ENCODE measurements around the gene TYMS.

TYMS gene

GRCh38 chr18:621291-622043, 36.0 kb upstream of the TYMS start:
- H3K27ac ChIP-seq (ENCODE audit: low read depth, low read length): no peak overlapping the region
- no peaks in the 10 kb centered on the region for H3K27me3 ChIP-seq (ENCODE audit: control insufficient read depth, insufficient read depth, low read length)
- no peaks in the 10 kb centered on the region for H3K36me3 ChIP-seq (ENCODE audit: control insufficient read depth, insufficient read depth, low read length)
- peaks cover 6% of the 10 kb centered on the region for H3K4me1 ChIP-seq (ENCODE audit: control insufficient read depth, insufficient read depth, low read length)
- no peak overlapping the region for H3K4me3 ChIP-seq (ENCODE audit: low read depth, low read length)
- no peaks in the 10 kb centered on the region for H3K9me3 ChIP-seq (ENCODE audit: control insufficient read depth, insufficient read depth, low read depth, low read length)
- no peak overlapping the region for H3K9ac ChIP-seq (ENCODE audit: low read length)

- H3K9me3 ChIP-seq (ENCODE audit: control insufficient read depth, insufficient read depth, low read depth, low read length): no peaks in the 10 kb centered on the region
- no peak overlapping the region for H3K9ac ChIP-seq (ENCODE audit: low read length)
- H3K4me1 ChIP-seq (ENCODE audit: control insufficient read depth, insufficient read depth, low read length): peaks cover 6% of the 10 kb centered on the region
- H3K4me3 ChIP-seq (ENCODE audit: low read depth, low read length): no peak overlapping the region
- no peak overlapping the region for H3K27ac ChIP-seq (ENCODE audit: low read depth, low read length)
- H3K27me3 ChIP-seq (ENCODE audit: control insufficient read depth, insufficient read depth, low read length): no peaks in the 10 kb centered on the region
- H3K36me3 ChIP-seq (ENCODE audit: control insufficient read depth, insufficient read depth, low read length): no peaks in the 10 kb centered on the region
Measured at GRCh38 chr18:622289-622688, 35.2 kb upstream of the TYMS start.

- Histone ChIP-seq H3K4me1 (ENCODE audit: control insufficient read depth, insufficient read depth, low read length) (peaks cover 6% of the 10 kb centered on the region), H3K9me3 (ENCODE audit: control insufficient read depth, insufficient read depth, low read depth, low read length) (no peaks in the 10 kb centered on the region), H3K27me3 (ENCODE audit: control insufficient read depth, insufficient read depth, low read length) (no peaks in the 10 kb centered on the region), H3K9ac (ENCODE audit: low read length) (no peak overlapping the region), H3K36me3 (ENCODE audit: control insufficient read depth, insufficient read depth, low read length) (no peaks in the 10 kb centered on the region), H3K27ac (ENCODE audit: low read depth, low read length) (no peak overlapping the region), H3K4me3 (ENCODE audit: low read depth, low read length) (no peak overlapping the region)
Measured at GRCh38 chr18:623761-624620, 33.5 kb upstream of the TYMS start.

- H3K27ac ChIP-seq (ENCODE audit: low read depth, low read length): no peak overlapping the region
- H3K4me1 ChIP-seq (ENCODE audit: control insufficient read depth, insufficient read depth, low read length): peaks cover 6% of the 10 kb centered on the region
- H3K9me3 ChIP-seq (ENCODE audit: control insufficient read depth, insufficient read depth, low read depth, low read length): no peaks in the 10 kb centered on the region
- H3K27me3 ChIP-seq (ENCODE audit: control insufficient read depth, insufficient read depth, low read length): no peaks in the 10 kb centered on the region
- H3K4me3 ChIP-seq (ENCODE audit: low read depth, low read length): no peak overlapping the region
- no peaks in the 10 kb centered on the region for H3K36me3 ChIP-seq (ENCODE audit: control insufficient read depth, insufficient read depth, low read length)
- no peak overlapping the region for H3K9ac ChIP-seq (ENCODE audit: low read length)
Measured at GRCh38 chr18:627231-627630, 30.2 kb upstream of the TYMS start.

- no peaks in the 10 kb centered on the region for H3K36me3 ChIP-seq (ENCODE audit: control insufficient read depth, insufficient read depth, low read length)
- no peak overlapping the region for H3K27ac ChIP-seq (ENCODE audit: low read depth, low read length)
- peaks cover 3% of the 10 kb centered on the region for H3K4me1 ChIP-seq (ENCODE audit: control insufficient read depth, insufficient read depth, low read length)
- H3K9me3 ChIP-seq (ENCODE audit: control insufficient read depth, insufficient read depth, low read depth, low read length): no peaks in the 10 kb centered on the region
- H3K9ac ChIP-seq (ENCODE audit: low read length): no peak overlapping the region
- no peak overlapping the region for H3K4me3 ChIP-seq (ENCODE audit: low read depth, low read length)
- no peaks in the 10 kb centered on the region for H3K27me3 ChIP-seq (ENCODE audit: control insufficient read depth, insufficient read depth, low read length)
Measured at GRCh38 chr18:629269-630150, 27.9 kb upstream of the TYMS start.

- Histone ChIP-seq H3K27ac (ENCODE audit: low read depth, low read length) (no peak overlapping the region), H3K9me3 (ENCODE audit: control insufficient read depth, insufficient read depth, low read depth, low read length) (no peaks in the 10 kb centered on the region), H3K36me3 (ENCODE audit: control insufficient read depth, insufficient read depth, low read length) (no peaks in the 10 kb centered on the region), H3K9ac (ENCODE audit: low read length) (no peak overlapping the region), H3K4me1 (ENCODE audit: control insufficient read depth, insufficient read depth, low read length) (0 out of 2 replicates have a peak, but pooled peaks cover 9% of the 10 kb centered on the region), H3K4me3 (ENCODE audit: low read depth, low read length) (no peak overlapping the region), H3K27me3 (ENCODE audit: control insufficient read depth, insufficient read depth, low read length) (no peaks in the 10 kb centered on the region)
Measured at GRCh38 chr18:631560-631959, 25.9 kb upstream of the TYMS start.

GRCh38 chr18:634551-635045, 22.9 kb upstream of the TYMS start:
- Histone ChIP-seq H3K9me3 (ENCODE audit: control insufficient read depth, insufficient read depth, low read depth, low read length) (no peaks in the 10 kb centered on the region), H3K4me1 (ENCODE audit: control insufficient read depth, insufficient read depth, low read length) (0 out of 2 replicates have a peak, but pooled peaks cover 9% of the 10 kb centered on the region), H3K36me3 (ENCODE audit: control insufficient read depth, insufficient read depth, low read length) (no peaks in the 10 kb centered on the region), H3K27ac (ENCODE audit: low read depth, low read length) (no peak overlapping the region), H3K27me3 (ENCODE audit: control insufficient read depth, insufficient read depth, low read length) (no peaks in the 10 kb centered on the region), H3K9ac (ENCODE audit: low read length) (no peak overlapping the region), H3K4me3 (ENCODE audit: low read depth, low read length) (peak overlapping the region; percentile 33)

- peak overlapping the region; percentile 33 for H3K4me3 ChIP-seq (ENCODE audit: low read depth, low read length)
- no peak overlapping the region for H3K27ac ChIP-seq (ENCODE audit: low read depth, low read length)
- H3K9me3 ChIP-seq (ENCODE audit: control insufficient read depth, insufficient read depth, low read depth, low read length): no peaks in the 10 kb centered on the region
- H3K36me3 ChIP-seq (ENCODE audit: control insufficient read depth, insufficient read depth, low read length): no peaks in the 10 kb centered on the region
- H3K4me1 ChIP-seq (ENCODE audit: control insufficient read depth, insufficient read depth, low read length): 0 out of 2 replicates have a peak, but pooled peaks cover 9% of the 10 kb centered on the region
- no peaks in the 10 kb centered on the region for H3K27me3 ChIP-seq (ENCODE audit: control insufficient read depth, insufficient read depth, low read length)
- no peak overlapping the region for H3K9ac ChIP-seq (ENCODE audit: low read length)
Measured at GRCh38 chr18:635171-635570, 22.3 kb upstream of the TYMS start.

GRCh38 chr18:641224-641623, 16.2 kb upstream of the TYMS start:
- H3K4me1 ChIP-seq (ENCODE audit: control insufficient read depth, insufficient read depth, low read length): no peaks in the 10 kb centered on the region

GRCh38 chr18:644395-645004, 13.0 kb upstream of the TYMS start:
- no peaks in the 10 kb centered on the region for H3K36me3 ChIP-seq (ENCODE audit: control insufficient read depth, insufficient read depth, low read length)
- H3K4me1 ChIP-seq (ENCODE audit: control insufficient read depth, insufficient read depth, low read length): no peaks in the 10 kb centered on the region
- no peak overlapping the region for H3K4me3 ChIP-seq (ENCODE audit: low read depth, low read length)
- H3K9ac ChIP-seq (ENCODE audit: low read length): no peak overlapping the region
- H3K27me3 ChIP-seq (ENCODE audit: control insufficient read depth, insufficient read depth, low read length): no peaks in the 10 kb centered on the region
- no peak overlapping the region for H3K27ac ChIP-seq (ENCODE audit: low read depth, low read length)
- H3K9me3 ChIP-seq (ENCODE audit: control insufficient read depth, insufficient read depth, low read depth, low read length): peaks cover 3% of the 10 kb centered on the region; the same call in 1 of the 2 replicates

More at GRCh38 chr18:641224-641623, 16.2 kb upstream of the TYMS start:
- H3K4me3 ChIP-seq (ENCODE audit: low read depth, low read length): no peak overlapping the region
- peaks cover 3% of the 10 kb centered on the region; the same call in 1 of the 2 replicates for H3K9me3 ChIP-seq (ENCODE audit: control insufficient read depth, insufficient read depth, low read depth, low read length)
- H3K27me3 ChIP-seq (ENCODE audit: control insufficient read depth, insufficient read depth, low read length): no peaks in the 10 kb centered on the region
- no peaks in the 10 kb centered on the region for H3K36me3 ChIP-seq (ENCODE audit: control insufficient read depth, insufficient read depth, low read length)
- no peak overlapping the region for H3K27ac ChIP-seq (ENCODE audit: low read depth, low read length)
- H3K9ac ChIP-seq (ENCODE audit: low read length): no peak overlapping the region
